ENCODE results near the gene OSGEPL1. TPM values are rescaled to one million over a fixed set of nuclear protein-coding genes. Genes with fewer than 3 reads are reported as not detected.
A peak's percentile ranks its signal among the peaks of the same experiment; 100 is the strongest.
"Not testable (repeated sequence)": the region's sequence is repeated elsewhere in the genome, so short reads cannot be mapped to it uniquely, and the experiment has no call there.

Gene OSGEPL1, protein sequence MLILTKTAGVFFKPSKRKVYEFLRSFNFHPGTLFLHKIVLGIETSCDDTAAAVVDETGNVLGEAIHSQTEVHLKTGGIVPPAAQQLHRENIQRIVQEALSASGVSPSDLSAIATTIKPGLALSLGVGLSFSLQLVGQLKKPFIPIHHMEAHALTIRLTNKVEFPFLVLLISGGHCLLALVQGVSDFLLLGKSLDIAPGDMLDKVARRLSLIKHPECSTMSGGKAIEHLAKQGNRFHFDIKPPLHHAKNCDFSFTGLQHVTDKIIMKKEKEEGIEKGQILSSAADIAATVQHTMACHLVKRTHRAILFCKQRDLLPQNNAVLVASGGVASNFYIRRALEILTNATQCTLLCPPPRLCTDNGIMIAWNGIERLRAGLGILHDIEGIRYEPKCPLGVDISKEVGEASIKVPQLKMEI
- 3.7 TPM for total RNA-seq

DNA sequence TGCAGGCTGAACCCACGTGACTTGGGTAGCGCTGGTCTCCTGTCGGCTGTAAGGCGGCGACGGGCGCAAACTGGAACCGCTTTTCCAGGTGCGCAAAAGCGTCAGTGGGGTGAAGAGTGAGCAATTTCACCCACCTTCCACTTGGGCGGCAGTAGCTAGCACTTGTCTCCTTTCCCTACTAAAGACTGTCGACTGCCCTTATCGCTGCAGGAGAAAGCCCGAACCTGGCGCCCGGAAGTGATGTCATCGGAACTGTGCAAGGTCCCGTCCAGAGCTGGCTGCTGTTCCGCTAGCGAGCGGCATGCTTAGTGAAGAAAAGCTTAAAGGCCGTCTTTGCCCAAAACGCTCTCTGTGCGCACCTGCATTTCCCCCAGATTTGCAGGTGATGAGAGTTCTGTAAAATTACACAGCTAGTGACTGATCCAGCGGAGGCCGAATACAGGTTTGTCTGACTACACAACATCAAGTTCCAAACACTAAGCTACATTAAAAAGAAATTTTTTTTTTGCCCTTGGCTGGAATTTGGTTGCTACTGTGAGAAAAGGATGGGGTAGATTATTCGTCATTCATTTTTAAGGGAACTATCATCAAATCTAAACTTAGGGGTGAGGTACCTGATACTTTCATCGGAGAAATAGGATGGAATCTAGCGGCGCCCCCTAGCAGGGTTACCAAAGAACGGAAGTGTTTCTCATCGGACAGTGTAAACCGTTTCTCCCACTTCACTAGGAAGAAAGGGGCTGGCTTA lies at the start of gene OSGEPL1:
TSS of gene OSGEPL1 (minus strand) at position 242 of the 748 bp plus-strand sequence. CDS start 1,152 bp downstream, outside the sequence.
- ATAC-seq: peak; percentile 99

DNA sequence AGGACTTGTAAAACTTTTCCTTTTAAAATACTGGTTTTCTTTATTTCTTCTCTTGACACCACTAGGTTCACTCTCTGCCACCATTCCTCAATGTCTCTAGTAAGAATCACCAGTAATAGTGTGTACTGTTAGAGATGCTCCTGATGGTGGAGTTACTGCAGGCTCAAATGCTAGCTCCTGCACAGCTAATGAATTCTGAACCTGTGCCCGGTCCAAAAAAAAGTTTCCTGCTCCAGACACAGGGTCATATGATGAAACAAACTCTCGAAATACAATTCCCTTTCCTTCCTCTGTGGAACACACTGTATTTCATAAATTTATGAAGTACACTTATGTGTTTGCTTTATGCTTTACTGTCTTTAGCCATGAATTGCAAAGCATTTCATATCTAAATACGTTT lies 40.8 kb upstream of the OSGEPL1 start:
- ATAC-seq: no peak

DNA sequence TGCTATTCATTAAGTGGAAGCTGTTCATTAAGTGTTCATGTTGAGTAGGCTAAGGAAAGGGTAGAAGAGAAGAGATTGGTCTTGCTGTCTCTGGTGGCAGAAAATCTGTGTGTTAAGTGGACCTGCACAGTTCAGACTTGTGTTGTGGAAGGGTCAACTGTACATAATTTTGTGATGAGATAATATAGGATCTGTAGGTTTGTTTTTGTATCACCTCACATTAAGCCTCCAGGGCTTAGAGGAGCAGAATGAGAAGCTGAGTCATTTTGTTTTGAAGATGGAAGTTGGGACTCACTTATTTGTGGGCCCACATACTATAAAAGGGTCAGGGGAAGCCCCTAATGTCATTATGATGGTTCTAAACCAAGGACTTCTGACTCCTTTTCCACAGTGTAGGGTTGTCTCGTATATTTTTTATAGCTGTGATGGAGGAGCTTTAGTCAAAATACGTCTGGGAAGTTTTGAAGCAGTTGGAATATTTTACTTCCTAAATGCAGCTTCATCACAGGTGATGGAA lies 39.9 kb upstream of the OSGEPL1 start:
- no peak for ATAC-seq

DNA sequence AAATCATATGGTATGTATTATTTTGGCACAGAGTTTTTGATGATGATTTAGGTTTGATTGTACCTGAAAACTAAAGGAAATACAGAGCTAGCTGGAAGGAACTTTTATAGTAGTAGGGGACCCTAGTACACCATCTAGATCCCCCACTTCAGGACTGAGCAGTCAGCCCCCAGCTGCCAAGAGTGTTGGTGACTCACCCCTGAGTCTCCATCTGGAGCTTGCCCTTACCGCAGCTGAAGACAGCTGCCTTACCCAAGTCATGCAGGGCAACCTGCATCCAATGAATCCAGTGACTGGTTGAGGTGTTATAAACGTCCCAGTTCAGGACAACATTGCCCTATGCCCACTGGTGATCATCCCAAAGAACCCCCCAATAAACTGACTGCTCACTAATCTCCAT lies 36.9 kb upstream of the OSGEPL1 start:
- ATAC-seq: no peak

DNA sequence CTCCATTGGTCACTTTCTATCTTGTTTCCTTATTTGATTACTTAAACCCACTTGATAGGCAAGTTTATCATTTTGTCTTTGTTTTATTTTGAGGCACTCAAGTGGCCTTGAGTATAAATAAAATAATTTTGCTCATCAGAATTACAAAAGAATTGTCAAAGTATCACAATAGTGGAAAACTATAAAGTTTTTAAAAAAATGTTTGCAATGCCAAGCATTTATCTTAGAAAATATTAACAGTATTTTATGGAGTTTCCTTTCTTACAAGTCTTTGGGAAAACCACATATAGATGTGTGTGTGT lies 36.4 kb upstream of the OSGEPL1 start:
- no peak for ATAC-seq

DNA sequence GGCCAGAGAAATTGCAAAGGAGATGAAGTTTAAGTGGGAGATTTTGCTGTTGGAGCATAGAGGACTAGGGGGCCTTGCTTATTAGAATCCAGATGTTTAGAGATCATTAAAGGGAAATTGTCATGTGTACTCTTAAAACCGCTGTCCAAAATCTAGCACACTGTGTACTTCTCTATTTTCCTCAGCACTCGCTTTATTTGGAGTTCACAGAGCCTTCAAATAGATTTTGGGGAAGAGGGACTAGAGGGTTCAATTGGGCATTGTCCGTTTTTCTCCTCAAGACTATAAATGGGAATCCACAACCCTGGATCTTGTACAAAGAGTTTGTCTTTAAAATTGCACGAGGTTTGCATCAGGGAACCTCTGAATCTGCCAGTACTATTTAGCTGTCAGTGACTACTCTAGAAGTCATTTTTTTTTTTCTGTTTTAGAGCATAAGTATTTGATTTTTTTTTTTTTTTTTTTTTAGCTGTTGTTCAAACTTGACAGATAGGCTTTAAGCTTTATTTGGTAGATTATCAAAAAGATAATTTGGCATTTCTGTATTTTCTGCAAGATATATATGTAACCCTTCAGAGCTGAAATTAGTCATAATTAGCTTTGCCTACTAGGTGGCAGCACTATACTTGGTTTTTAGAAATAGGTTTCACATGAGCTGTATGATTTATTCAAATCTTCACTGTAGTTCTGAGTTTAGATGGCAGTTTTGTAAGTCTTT lies 35.9 kb upstream of the OSGEPL1 start:
- no peak for ATAC-seq

DNA sequence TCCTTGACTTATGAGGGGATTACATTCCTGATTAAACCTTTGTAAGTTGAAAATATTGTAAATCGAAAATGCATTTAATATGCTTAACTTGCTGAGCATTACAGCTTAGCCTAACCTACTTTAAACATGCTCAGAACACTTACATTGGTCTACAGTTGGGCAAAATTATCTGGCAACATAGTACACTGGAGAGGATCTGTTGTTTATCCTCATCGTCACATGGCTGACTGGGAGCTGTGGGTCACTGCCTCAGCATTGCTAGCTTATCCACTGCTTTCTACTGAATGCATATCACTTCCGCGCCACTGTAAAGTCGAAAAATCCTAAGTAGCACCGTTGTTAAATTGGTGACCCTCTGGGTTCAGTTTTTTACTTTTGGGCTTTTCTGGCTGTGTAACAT lies 35.3 kb upstream of the OSGEPL1 start:
- no peak for ATAC-seq

DNA sequence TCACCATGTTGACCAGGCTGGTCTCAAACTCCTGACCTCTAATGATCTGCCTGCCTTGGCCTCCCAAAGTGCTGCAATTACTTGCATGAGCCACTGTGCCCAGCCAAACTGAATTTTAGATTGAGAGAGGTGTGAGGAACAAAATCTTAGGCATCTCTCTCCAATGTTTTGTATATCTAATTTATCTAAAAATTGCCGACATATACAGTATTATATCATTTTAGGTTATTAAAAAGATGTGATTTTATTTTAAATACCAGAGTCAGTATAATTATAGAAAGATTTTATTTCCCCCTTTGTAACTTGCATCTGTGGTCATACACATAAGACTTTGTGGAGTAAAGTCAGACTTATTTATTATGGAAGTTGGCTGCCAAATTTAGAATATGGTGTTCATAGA lies 31.7 kb upstream of the OSGEPL1 start:
- no peak for ATAC-seq

DNA sequence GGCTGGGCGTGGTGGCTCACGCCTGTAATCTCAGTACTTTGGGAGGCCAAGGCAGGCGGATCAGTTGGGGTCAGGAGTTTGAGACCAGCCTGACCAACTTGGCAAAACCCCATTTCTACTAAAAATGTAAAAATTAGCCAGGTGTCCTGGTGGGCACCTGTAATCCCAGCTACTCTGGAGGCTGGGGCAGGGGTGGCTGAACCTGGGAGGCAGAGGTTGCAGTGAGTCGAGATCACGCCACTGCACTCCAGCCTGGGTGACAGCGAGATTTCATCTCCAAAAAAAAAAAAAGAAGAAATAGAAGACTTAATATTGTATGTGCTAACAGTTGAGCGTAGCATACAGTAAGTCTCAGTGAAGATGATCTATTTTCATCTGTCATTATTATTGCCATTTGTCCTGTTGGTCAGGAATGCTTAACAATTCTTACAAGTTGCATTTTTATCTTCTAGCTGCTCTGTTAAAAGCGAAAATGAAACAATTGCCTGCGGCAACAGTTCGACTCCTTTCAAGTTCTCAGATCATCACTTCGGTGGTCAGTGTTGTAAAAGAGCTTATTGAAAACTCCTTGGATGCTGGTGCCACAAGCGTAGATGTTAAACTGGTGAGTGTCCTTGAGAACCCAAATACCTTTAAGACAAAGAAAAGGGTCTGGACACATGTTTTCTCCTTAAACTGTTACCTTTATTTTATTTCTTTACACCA lies 28.9 kb upstream of the OSGEPL1 start:
- ATAC-seq: no peak

DNA sequence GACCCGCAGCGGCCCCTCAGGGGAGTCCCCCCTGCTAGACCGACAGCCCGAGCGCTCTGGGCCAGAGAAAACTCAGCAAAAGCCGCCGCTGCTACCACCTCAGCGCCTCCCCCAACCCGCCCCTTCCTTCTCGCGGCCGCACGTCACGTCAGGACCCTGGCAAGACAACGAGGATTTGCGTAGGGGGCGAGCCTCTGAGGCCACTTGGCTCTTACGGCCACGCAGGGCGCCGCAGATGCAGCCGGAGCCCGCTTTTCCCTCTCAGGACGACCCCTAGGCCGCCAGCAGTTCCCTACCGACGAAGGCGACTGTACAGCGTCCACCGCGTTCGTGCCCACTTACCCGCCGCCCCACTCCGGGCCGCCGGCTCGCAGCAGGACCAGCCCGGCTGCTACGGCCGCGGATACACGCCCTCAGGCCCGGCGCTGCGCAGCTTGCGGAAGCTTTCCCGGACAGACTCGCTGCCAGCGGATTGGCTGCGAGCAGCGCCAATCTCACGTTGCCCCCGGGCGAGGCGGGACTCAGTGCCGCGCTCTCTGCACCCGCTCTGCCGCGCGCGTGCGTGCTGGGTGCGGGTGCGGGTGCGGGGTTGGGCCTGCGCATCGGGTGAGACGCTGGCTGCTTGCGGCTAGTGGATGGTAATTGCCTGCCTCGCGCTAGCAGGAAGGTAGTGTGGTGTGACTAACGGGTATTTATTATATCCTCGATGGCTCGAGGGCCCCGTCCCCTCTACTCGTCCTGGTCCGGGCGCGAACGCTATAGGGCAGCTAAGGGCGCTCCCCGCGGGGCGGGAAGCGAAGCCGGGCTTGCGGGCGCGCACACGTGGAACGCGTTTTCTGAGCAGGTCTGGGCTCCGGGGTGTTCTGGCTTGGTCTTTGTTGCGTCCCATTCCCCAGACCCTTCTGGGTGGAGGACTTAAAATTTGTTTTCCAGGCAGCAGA lies 21.6 kb upstream of the OSGEPL1 start, which contains the start of the genes ORMDL1 and PMS1:
TSS of gene ORMDL1 (minus strand) at position 413 of the 941 bp plus-strand sequence. CDS start 1,744 bp downstream, outside the sequence.
TSS of gene PMS1 (plus strand) at position 524 of the 941 bp plus-strand sequence. CDS start 7,360 bp downstream, outside the sequence.
- ATAC-seq: peak; percentile 99

DNA sequence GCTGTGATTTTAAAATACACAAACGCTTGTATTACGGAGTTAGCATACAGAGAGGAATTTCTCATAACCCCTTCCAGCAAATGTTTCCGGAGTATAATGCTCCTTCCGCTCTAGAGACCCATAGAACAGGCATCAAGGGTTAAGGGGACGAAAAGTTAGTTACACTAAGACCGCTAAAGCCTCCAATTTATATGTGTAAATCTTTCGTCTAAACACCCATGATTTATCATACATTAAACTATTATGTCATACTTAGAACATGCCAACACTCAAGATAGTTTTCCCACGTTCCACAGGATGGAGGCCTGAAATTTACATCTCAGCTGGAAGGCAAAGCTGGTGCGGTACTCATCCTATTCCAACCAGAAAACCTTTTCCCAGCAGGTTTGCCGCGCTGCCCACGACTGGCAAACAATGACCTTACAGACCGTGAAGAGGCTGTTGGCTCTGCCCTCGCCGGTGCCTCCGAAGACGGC lies 20.9 kb upstream of the OSGEPL1 start:
- ATAC-seq: peak; percentile 24

DNA sequence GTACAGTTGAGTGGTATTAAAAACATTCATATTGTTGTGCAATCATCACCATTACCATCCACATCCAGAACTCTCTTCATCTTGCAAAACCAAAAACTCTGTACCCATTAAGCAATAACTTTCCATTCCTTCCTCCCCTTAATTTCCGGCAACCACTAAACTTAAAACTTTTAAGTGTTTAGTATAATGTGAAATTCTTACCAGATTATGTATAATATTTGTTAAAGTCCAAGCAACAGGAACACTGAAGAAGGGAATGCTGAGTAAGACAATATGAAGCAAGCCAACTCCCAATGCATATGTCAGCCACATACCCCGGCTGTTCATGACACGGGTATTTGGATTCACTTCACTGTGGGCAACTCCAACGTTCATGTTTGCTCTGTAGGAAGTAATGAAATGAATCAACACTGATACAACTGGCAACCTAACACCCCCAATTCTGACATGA lies 19.7 kb upstream of the OSGEPL1 start:
- ATAC-seq: no peak

DNA sequence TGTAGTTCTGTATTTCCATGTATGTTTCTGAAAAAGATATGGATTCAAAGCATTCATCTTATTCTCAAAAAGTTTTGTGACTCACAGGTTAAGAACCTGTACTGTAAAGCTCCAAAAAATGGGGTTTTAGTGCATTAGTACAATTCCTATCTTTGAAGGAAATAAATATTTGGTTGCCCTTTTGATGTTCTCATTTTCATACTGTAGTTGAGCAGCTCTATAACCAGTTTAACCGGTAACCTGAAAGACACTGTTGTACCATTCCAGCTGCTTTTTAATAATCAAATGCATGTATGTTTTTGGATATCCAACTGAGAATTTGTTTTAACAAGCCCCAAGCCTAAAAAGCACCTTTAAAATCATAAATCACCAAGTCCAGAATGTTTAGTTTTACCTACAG lies 9.6 kb upstream of the OSGEPL1 start:
- ATAC-seq: no peak

DNA sequence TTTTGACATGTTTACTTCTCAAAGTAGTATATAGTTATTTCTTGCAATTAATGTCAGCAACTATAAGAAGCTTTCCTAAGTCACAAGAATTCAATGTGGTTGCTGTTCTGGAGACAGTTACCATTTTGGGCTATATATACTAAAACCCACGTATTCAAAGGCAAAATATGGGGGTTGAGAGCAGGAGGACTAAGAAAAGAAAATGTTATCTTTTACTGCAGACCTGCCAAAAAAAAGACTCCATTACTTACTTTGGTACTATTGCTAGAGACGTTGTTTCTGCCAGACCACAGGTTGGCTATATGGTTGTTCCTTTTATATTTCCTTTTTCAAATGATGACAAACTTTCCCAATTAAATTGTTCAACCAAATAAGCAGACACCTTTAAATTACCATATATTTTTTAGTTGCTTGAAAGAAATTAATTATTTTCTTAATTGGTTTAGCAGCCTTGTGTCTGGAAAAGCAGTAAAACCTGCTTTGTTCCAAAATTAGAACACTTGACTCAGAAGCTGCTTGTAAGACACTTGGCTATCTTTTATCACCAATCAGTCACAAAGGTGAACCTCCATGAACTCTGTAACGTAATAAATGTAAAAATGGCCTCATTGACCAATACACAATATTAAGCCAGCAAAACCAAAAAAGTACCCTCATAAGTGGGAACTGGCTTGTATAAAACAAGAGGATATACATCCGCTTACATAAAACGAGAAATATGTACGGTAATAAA lies 8.2 kb upstream of the OSGEPL1 start:
- ATAC-seq: no peak

DNA sequence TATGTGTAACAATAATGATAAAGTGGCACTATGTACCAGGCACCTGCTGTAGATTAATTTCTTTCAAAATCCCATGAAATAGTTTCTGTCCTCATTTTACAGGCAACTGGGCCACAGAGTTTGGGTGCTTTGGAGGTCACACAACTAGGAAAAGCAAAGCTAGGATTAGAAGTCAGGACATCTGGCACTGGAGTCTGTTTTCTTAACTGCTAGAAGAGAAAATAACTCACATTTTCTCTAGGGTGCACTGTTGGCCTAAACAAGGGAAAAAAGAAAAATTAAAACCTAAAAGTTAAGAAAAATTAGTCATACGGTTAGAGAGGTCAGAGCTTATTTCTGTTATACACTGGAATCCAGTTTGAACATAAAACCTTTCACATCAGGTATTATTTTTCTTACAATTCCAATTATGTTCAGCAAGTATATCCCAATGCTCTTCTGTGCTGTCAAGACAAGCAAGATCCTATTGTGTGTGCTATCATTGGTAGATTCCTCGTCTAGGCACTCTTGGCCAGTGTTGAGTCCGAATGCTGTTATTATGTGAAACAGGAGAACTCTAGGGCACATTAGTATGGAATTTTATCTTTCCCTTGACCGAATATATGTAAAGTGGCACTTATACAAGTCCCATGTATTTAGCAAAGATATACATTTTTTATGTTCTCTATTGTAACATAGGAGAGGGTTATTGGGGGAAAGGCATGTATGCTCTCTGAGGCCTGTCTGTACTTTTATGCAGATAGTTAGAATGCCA lies 1.5 kb upstream of the OSGEPL1 start:
- no peak for ATAC-seq

DNA sequence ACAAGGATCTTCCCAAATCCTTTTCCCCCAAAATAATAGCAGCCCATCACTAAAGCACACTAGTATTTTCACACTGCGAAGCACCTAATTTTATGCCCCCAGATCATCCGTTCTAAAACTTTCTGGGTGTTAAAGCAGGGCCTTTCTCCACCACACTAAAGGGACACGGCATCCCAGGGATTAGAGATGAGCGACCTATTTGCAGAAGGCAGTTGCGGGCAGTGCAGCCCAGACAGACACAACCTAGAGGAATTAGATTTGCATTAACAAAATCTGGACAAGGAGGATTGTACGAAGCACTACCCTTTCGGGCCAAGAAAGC lies 402 bp downstream of the OSGEPL1 start:
- ATAC-seq: no peak

DNA sequence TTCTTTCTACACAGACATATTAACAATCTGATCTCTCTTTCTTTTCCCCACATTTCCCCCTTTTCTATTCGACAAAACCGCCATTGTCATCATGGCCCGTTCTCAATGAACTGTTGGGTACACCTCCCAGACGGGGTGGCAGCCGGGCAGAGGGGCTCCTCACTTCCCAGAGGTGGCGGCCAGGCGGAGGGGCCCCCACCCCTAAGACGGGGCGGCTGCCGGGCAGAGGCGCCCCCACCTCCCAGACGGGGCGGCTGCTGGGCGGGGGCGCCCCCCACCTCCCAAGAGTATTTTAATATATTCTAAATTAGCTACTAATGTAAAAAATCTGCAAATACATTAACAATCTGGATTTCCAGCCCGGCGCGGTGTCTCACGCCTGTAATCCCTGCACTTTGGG lies 2.4 kb downstream of the OSGEPL1 start:
- ATAC-seq: not testable (repeated sequence)

DNA sequence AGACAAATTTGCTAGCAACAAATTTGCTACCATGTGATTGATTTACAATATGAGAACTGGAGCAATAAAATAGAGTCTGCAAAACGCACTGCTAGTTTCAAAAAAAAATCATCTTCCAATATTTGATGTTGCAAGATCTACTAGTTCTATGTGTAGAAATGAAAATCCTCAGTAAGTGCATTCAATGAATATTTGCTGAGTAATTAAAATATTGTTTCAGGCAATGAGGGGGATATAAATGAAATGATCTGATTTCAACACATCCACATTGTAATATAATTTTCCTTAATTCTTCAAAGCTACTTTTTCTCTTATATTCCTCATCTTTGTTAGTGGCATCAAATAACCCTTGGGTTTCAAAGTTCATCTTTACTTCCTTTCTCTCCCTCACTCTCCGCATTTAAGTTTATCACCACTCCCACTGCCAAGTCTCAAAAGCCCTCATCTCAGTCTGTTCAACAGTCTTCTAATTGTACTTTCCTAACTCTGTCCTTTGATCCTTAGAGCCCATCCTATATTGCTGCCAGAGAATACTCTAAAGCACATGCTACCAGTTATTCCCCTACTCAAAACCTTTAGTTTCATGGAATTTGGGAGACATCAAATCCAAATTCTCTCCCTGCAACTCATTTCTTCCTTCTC lies 6.2 kb downstream of the OSGEPL1 start:
- ATAC-seq: no peak

DNA sequence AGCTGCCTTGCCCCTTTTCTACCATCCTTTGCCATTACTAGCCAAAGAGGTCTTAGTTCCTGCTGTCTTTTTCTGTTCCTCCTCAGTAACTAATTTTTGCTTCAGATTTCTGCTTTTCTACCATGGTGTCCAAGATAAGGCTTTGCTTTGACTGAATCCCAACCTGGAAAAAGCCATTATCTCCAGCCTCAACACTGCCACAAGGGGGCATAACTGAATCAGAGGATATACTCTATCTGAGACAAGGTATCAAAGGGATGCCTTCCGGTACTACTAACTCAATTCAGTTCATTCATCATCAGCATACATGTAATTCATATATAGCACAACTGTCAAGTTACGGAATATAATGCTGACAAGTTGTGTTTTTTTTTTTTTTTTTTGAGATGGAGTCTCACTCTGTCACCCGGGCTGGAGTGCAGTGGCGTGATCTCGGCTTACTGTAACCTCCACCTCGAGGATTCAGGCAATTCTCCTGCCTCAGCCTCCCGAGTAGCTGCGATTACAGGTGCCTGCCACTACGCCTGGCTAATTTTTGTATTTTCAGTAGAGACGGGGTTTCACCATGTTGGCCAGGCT lies 11.4 kb downstream of the OSGEPL1 start:
- peak; percentile 60 for ATAC-seq

Data from esophagus mucosa (tissue), 1 donor.